ENCODE measurements around the gene HHIPL1.

The HHIPL1 gene

GRCh38 chr14:99664937-99665273 lies 20.0 kb downstream of the HHIPL1 start:
- Histone ChIP-seq H3K9ac (ENCODE audit: low read depth, low read length) (no peak overlapping the region), H3K4me3 (ENCODE audit: low read depth in 1 of 2, low read length in 2 of 2) (no peak overlapping the region), H2AFZ (ENCODE audit: low read depth, low read length) (no peak overlapping the region), H3K79me2 (ENCODE audit: insufficient read depth, low read length) (no peaks in the 10 kb centered on the region), H3K27me3 (ENCODE audit: insufficient read depth, low read length, poor library complexity) (peaks cover 6% of the 10 kb centered on the region), H3K9me3 (ENCODE audit: insufficient read depth, low read length, severe bottlenecking) (no peaks in the 10 kb centered on the region), H4K20me1 (ENCODE audit: insufficient read depth, low read length) (peaks cover 5% of the 10 kb centered on the region), H3K4me2 (ENCODE audit: insufficient read depth, low read length) (no peak overlapping the region), H3K36me3 (ENCODE audit: insufficient read depth, low read length) (no peaks in the 10 kb centered on the region), H3K27ac (ENCODE audit: low read length) (no peak overlapping the region), H3K4me1 (ENCODE audit: insufficient read depth, low read length) (no peaks in the 10 kb centered on the region)
- no peak for DNase-seq
- TF ChIP-seq CTCF (IDR thresholded peaks at IDR 0.05; ENCODE audit: borderline replicate concordance, extremely low read depth, low read length, poor library complexity, severe bottlenecking) (no peak), EZH2 (IDR thresholded peaks at IDR 0.05; ENCODE audit: borderline replicate concordance, low read depth, low read length, severe bottlenecking) (no peak)
- ATAC-seq (ENCODE audit: insufficient read depth, low read depth): no peak

- no peaks in the 10 kb centered on the region for H3K79me2 ChIP-seq (ENCODE audit: insufficient read depth, low read length)
- TF ChIP-seq CTCF (IDR thresholded peaks at IDR 0.05; ENCODE audit: borderline replicate concordance, extremely low read depth, low read length, poor library complexity, severe bottlenecking) (no peak), EZH2 (IDR thresholded peaks at IDR 0.05; ENCODE audit: borderline replicate concordance, low read depth, low read length, severe bottlenecking) (no peak)
- H4K20me1 ChIP-seq (ENCODE audit: insufficient read depth, low read length): peaks cover 3% of the 10 kb centered on the region
- no peak for DNase-seq
- H3K4me1 ChIP-seq (ENCODE audit: insufficient read depth, low read length): no peaks in the 10 kb centered on the region
- H3K4me3 ChIP-seq (ENCODE audit: low read depth in 1 of 2, low read length in 2 of 2): no peak overlapping the region
- no peak overlapping the region for H3K9ac ChIP-seq (ENCODE audit: low read depth, low read length)
- no peaks in the 10 kb centered on the region for H3K36me3 ChIP-seq (ENCODE audit: insufficient read depth, low read length)
- no peak overlapping the region for H3K27ac ChIP-seq (ENCODE audit: low read length)
- no peak for ATAC-seq (ENCODE audit: insufficient read depth, low read depth)
- peaks cover 6% of the 10 kb centered on the region for H3K27me3 ChIP-seq (ENCODE audit: insufficient read depth, low read length, poor library complexity)
- no peaks in the 10 kb centered on the region for H3K9me3 ChIP-seq (ENCODE audit: insufficient read depth, low read length, severe bottlenecking)
- no peak overlapping the region for H3K4me2 ChIP-seq (ENCODE audit: insufficient read depth, low read length)
- H2AFZ ChIP-seq (ENCODE audit: low read depth, low read length): no peak overlapping the region
These were observed 21.6 kb downstream of the HHIPL1 start for GRCh38 chr14:99666533-99666932.

- Histone ChIP-seq H3K9ac (ENCODE audit: low read depth, low read length) (no peak overlapping the region), H3K79me2 (ENCODE audit: insufficient read depth, low read length) (no peaks in the 10 kb centered on the region), H3K9me3 (ENCODE audit: insufficient read depth, low read length, severe bottlenecking) (no peaks in the 10 kb centered on the region), H3K36me3 (ENCODE audit: insufficient read depth, low read length) (no peaks in the 10 kb centered on the region), H3K27ac (ENCODE audit: low read length) (no peak overlapping the region), H3K27me3 (ENCODE audit: insufficient read depth, low read length, poor library complexity) (peaks cover 6% of the 10 kb centered on the region), H3K4me2 (ENCODE audit: insufficient read depth, low read length) (no peak overlapping the region), H3K4me1 (ENCODE audit: insufficient read depth, low read length) (no peaks in the 10 kb centered on the region), H3K4me3 (ENCODE audit: low read depth in 1 of 2, low read length in 2 of 2) (no peak overlapping the region), H4K20me1 (ENCODE audit: insufficient read depth, low read length) (peaks cover 3% of the 10 kb centered on the region), H2AFZ (ENCODE audit: low read depth, low read length) (no peak overlapping the region)
- ATAC-seq (ENCODE audit: insufficient read depth, low read depth): no peak
- no peak for DNase-seq
- TF ChIP-seq CTCF (IDR thresholded peaks at IDR 0.05; ENCODE audit: borderline replicate concordance, extremely low read depth, low read length, poor library complexity, severe bottlenecking) (no peak), EZH2 (IDR thresholded peaks at IDR 0.05; ENCODE audit: borderline replicate concordance, low read depth, low read length, severe bottlenecking) (no peak)
These were observed 22.1 kb downstream of the HHIPL1 start for GRCh38 chr14:99667045-99667444.

GRCh38 chr14:99667821-99668220 lies 22.9 kb downstream of the HHIPL1 start:
- H3K9ac ChIP-seq (ENCODE audit: low read depth, low read length): no peak overlapping the region
- no peak for DNase-seq
- no peak overlapping the region for H3K4me3 ChIP-seq (ENCODE audit: low read depth in 1 of 2, low read length in 2 of 2)
- H3K79me2 ChIP-seq (ENCODE audit: insufficient read depth, low read length): no peaks in the 10 kb centered on the region
- H3K36me3 ChIP-seq (ENCODE audit: insufficient read depth, low read length): no peaks in the 10 kb centered on the region
- no peak overlapping the region for H3K27ac ChIP-seq (ENCODE audit: low read length)
- ATAC-seq (ENCODE audit: insufficient read depth, low read depth): no peak
- TF ChIP-seq EZH2 (IDR thresholded peaks at IDR 0.05; ENCODE audit: borderline replicate concordance, low read depth, low read length, severe bottlenecking) (no peak), CTCF (IDR thresholded peaks at IDR 0.05; ENCODE audit: borderline replicate concordance, extremely low read depth, low read length, poor library complexity, severe bottlenecking) (no peak)
- H3K4me1 ChIP-seq (ENCODE audit: insufficient read depth, low read length): no peaks in the 10 kb centered on the region
- peaks cover 4% of the 10 kb centered on the region for H3K27me3 ChIP-seq (ENCODE audit: insufficient read depth, low read length, poor library complexity)
- no peak overlapping the region for H3K4me2 ChIP-seq (ENCODE audit: insufficient read depth, low read length)
- no peak overlapping the region for H2AFZ ChIP-seq (ENCODE audit: low read depth, low read length)
- no peaks in the 10 kb centered on the region for H3K9me3 ChIP-seq (ENCODE audit: insufficient read depth, low read length, severe bottlenecking)
- H4K20me1 ChIP-seq (ENCODE audit: insufficient read depth, low read length): no peaks in the 10 kb centered on the region
